Ovary (tissue), 3 donors: Measurements from ENCODE around the gene ATXN2.
"Not testable (repeated sequence)": the region's sequence is repeated elsewhere in the genome, so short reads cannot be mapped to it uniquely, and the experiment has no call there.

Experiments
- POLR2A ChIP-seq: fragments of 450-650 bp; IDR thresholded peaks from one replicate; pipeline ENCODE4 v1.6.1; 2017; ENCODE audit warnings: antibody characterized with exemption, mild to moderate bottlenecking, moderate library complexity
- TF ChIP-seq, protein P1 (sequence below), 3 donors: fragments of 450-650 bp in 2 of 3; fragments of 200-600 bp in 1 of 3; IDR thresholded peaks; one replicate each; pipeline versions ENCODE4 v1.5.1 to v1.8.0; 2016 to 2022; ENCODE audit warnings: antibody characterized with exemption in 3 of 3, mild to moderate bottlenecking in 1 of 3
- donor health status: DM: no; HTN: no; CAD: no.

DNA sequence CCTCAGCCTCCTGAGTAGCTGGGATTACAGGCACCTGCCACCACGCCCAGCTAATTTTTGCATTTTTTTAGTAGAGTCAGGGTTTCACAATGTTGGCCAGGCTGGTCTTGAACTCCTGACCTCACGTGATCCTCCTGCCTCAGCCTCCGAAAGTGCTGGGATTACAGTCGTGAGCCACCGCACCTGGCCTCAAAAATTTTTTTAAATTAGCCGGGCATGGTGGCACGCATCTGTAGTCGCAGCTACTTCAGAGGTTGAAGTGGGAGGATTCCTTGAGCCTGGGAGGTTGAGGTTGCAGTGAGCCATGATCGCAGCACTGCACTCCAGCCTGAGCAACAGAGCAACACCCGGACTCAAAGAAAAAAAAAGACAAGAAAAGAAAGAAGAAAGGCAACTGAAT is 18.7 kb upstream of the ATXN2 start:
- TF ChIP-seq POLR2A = not testable (repeated sequence)
- TF ChIP-seq, protein P1, sequence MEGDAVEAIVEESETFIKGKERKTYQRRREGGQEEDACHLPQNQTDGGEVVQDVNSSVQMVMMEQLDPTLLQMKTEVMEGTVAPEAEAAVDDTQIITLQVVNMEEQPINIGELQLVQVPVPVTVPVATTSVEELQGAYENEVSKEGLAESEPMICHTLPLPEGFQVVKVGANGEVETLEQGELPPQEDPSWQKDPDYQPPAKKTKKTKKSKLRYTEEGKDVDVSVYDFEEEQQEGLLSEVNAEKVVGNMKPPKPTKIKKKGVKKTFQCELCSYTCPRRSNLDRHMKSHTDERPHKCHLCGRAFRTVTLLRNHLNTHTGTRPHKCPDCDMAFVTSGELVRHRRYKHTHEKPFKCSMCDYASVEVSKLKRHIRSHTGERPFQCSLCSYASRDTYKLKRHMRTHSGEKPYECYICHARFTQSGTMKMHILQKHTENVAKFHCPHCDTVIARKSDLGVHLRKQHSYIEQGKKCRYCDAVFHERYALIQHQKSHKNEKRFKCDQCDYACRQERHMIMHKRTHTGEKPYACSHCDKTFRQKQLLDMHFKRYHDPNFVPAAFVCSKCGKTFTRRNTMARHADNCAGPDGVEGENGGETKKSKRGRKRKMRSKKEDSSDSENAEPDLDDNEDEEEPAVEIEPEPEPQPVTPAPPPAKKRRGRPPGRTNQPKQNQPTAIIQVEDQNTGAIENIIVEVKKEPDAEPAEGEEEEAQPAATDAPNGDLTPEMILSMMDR (IDR thresholded peaks at IDR 0.05) = not testable (repeated sequence)
